Erythroblast (primary cell): Measurements from ENCODE around the gene MAP3K4.

Experiments
- GATA1 ChIP-seq: IDR thresholded peaks from 2 replicates; pipeline ENCODE4 v1.6.1; 2011; ENCODE audit warnings: low read depth, mild to moderate bottlenecking, control low read depth, low read length, moderate library complexity
- POLR2A ChIP-seq: IDR thresholded peaks from 2 replicates; pipeline ENCODE4 v1.6.1; 2011; ENCODE audit warnings: mild to moderate bottlenecking, low read length

DNA sequence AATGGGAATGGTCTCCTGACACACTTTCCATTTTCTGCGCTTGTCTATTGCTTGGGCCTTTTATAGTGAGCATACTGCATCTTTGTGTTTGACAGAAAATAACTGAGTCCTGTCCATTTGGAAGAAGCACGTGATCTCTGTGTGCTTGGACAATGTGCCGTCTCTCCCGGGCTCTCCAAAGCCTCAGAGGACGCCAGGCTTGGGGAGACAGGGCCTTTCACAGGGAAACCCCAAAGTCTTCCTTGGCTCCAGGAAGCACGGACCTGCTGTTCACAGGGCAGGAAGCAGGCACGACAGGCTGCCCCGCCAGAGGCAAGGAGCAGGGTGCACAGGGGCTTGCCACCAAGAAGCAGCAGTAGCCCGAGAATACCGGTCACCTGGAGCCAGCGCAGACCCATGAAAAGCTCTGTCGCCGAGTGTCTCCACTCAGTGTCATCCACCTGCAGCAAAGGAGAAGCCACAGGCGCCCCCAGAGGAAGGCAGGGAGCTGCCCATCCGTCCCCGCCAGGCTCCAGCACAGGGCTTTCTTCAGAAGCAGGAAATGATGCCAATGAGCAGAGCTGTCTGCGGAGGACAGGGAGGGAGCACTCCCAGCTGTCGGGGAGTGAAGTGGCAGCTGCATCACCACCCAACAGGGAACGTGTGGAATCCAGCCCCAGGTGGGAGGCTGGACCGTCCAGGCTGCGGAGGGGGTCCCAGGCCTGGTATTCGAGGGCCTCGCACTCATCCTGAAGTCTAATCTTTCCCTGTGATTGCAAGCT is 147.2 kb downstream of the MAP3K4 start:
- TF ChIP-seq POLR2A (no peak), GATA1 (no peak)
